Glutamatergic neuron (in vitro differentiated cells): ENCODE data around the gene PSMD2. TPM values are rescaled to one million over a fixed set of nuclear protein-coding genes. Genes with fewer than 3 reads are reported as not detected.

Source experiments
- DNase-seq: peaks from one replicate; pipeline ENCODE4 v3.0.0; 2022
- H3K27ac Mint-ChIP-seq: one replicate; pipeline ENCODE4 v1.8.0; 2020; ENCODE audit warnings: mild to moderate bottlenecking, mixed read lengths, inconsistent platforms; ENCODE audit not compliant: unreplicated experiment
- H3K27me3 Mint-ChIP-seq: one replicate; pipeline ENCODE4 v1.8.0; 2020; ENCODE audit warnings: mild to moderate bottlenecking, moderate library complexity, mixed read lengths, inconsistent platforms; ENCODE audit not compliant: unreplicated experiment
- H3K36me3 Mint-ChIP-seq: one replicate; pipeline ENCODE4 v1.8.0; 2020; ENCODE audit warnings: mild to moderate bottlenecking, mixed read lengths, inconsistent platforms; ENCODE audit not compliant: unreplicated experiment
- H3K4me1 Mint-ChIP-seq: one replicate; pipeline ENCODE4 v1.8.0; 2020; ENCODE audit warnings: mild to moderate bottlenecking, low read depth, mixed read lengths, inconsistent platforms; ENCODE audit not compliant: unreplicated experiment
- H3K4me3 Mint-ChIP-seq: one replicate; pipeline ENCODE4 v1.8.0; 2020; ENCODE audit warnings: mild to moderate bottlenecking, mixed read lengths, inconsistent platforms; ENCODE audit not compliant: unreplicated experiment
- H3K9me3 Mint-ChIP-seq: one replicate; pipeline ENCODE4 v1.8.0; 2020; ENCODE audit warnings: mild to moderate bottlenecking, moderate library complexity, mixed read lengths, inconsistent platforms; ENCODE audit not compliant: unreplicated experiment
- CTCF ChIP-seq: fragments of 200-600 bp; sonication (generic); IDR thresholded peaks from one replicate; pipeline ENCODE4 v1.5.0; 2021; ENCODE audit not compliant: partially characterized antibody, unreplicated experiment
- total RNA-seq: library from RNA; stranded (reverse); fragmentation: NEBNext Ultra II Directional; extraction: Animal tissue kit (Norgen Biotek cat#: 25700); gene quantifications from one replicate; pipeline ENCODE4 v1.2.1, GENCODE V29; 2021; ENCODE audit not compliant: unreplicated experiment

The PSMD2 gene
- total RNA-seq, 1 donor from 2014 or later: 338 TPM

DNA sequence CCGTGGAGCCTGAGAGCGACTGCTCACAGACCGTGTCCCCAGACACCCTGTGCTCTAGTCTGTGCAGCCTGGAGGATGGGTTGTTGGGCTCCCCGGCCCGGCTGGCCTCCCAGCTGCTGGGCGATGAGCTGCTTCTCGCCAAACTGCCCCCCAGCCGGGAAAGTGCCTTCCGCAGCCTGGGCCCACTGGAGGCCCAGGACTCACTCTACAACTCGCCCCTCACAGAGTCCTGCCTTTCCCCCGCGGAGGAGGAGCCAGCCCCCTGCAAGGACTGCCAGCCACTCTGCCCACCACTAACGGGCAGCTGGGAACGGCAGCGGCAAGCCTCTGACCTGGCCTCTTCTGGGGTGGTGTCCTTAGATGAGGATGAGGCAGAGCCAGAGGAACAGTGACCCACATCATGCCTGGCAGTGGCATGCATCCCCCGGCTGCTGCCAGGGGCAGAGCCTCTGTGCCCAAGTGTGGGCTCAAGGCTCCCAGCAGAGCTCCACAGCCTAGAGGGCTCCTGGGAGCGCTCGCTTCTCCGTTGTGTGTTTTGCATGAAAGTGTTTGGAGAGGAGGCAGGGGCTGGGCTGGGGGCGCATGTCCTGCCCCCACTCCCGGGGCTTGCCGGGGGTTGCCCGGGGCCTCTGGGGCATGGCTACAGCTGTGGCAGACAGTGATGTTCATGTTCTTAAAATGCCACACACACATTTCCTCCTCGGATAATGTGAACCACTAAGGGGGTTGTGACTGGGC lies 45.7 kb downstream of the PSMD2 start:
- DNase-seq: no peak
- H3K27me3 Mint-ChIP-seq: peaks cover 6% of the 10 kb centered on the region
- TF ChIP-seq CTCF: no peak
- H3K36me3 Mint-ChIP-seq: no peaks in the 10 kb centered on the region
- H3K27ac Mint-ChIP-seq: no peak overlapping the region
- H3K4me1 Mint-ChIP-seq: peaks cover 10% of the 10 kb centered on the region
- H3K9me3 Mint-ChIP-seq: peaks cover 9% of the 10 kb centered on the region
- no peak overlapping the region for H3K4me3 Mint-ChIP-seq

- Mint-ChIP-seq H3K4me3 (no peak overlapping the region), H3K27me3 (peaks cover 6% of the 10 kb centered on the region), H3K27ac (no peak overlapping the region), H3K36me3 (no peaks in the 10 kb centered on the region), H3K9me3 (peaks cover 11% of the 10 kb centered on the region), H3K4me1 (peaks cover 10% of the 10 kb centered on the region)
- no peak for DNase-seq
- TF ChIP-seq CTCF: no peak
Observed at GRCh38 chr3:184345317-184346144, 46.5 kb downstream of the PSMD2 start.

DNA sequence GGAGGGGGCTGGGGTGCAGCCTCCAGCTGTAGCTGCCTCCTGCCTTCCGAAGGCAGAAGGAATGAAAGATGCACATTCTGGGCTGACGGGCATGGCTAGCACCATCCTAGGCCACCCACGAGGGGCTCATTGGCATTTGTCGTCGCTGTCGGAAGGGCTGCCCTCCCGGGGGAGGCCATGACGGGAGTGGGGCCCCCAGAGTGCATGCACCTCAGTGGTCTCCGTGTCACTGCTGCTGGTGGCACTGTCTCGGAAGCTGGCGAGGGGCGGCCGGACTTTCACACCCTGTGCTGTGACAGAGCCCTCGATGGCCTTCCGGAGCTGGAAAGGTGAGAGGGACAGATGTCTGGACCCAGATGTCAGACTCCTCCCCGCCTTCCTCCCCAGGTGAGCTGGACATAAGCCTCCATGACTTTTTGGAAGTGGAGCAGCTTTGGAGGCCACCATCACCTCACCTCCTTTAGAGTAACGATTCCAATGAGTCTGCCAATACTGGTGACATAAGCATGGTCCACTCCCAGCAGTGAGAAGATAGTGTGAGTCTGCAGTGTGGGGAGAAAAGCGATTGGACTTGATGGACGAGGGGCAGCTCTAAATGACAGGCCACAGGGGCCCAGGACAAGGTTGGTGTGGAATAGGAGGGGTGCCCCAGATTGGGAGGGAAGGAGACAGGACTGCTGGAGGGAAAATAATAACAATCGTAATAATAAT lies 47.6 kb downstream of the PSMD2 start:
- no peak for DNase-seq
- Mint-ChIP-seq H3K4me3 (no peak overlapping the region), H3K27ac (peak overlapping the region; percentile 69), H3K4me1 (peaks cover 13% of the 10 kb centered on the region), H3K36me3 (no peaks in the 10 kb centered on the region), H3K9me3 (peaks cover 7% of the 10 kb centered on the region), H3K27me3 (peaks cover 9% of the 10 kb centered on the region)
- TF ChIP-seq CTCF: no peak

- H3K27me3 Mint-ChIP-seq: peaks cover 9% of the 10 kb centered on the region
- no peak overlapping the region for H3K27ac Mint-ChIP-seq
- peaks cover 15% of the 10 kb centered on the region for H3K4me1 Mint-ChIP-seq
- H3K4me3 Mint-ChIP-seq: no peak overlapping the region
- no peaks in the 10 kb centered on the region for H3K36me3 Mint-ChIP-seq
- H3K9me3 Mint-ChIP-seq: peaks cover 7% of the 10 kb centered on the region
- no peak for DNase-seq
- TF ChIP-seq CTCF: no peak
Observed at GRCh38 chr3:184347321-184348056, 48.4 kb downstream of the PSMD2 start.
